ENCODE measurements around the gene DZIP1L. TPM values are rescaled to one million over a fixed set of nuclear protein-coding genes. Genes with fewer than 3 reads are reported as not detected.

The DZIP1L gene
- total and polyA plus RNA-seq, 9 of the 15 experiments (the other 6 are each of a cell fraction or from before 2014, with no cell fraction given): 0.03 to 1.5 (median 0.48) TPM; not detected in 1

GRCh38 chr3:138112362-138112761 is 3.0 kb downstream of the DZIP1L start:
- H3K4me3 ChIP-seq: no peak overlapping the region
- no peak for FAIRE-seq
- ATAC-seq: no peak
- intact Hi-C loops (cut with micrococcal nuclease): no loop called here
- no peak overlapping the region for H3K4me2 ChIP-seq (ENCODE audit: insufficient read depth, low read length)
- DNase-seq (ENCODE audit: extremely low read depth in 1 of 4, low spot score in 3 of 4): no peak
- 3% methylated on average over 8 of the region's 8 CpGs for WGBS (ENCODE audit: insufficient coverage, low coverage, missing lambda C conversion rate)
- peaks cover 5 to 14% of the 10 kb centered on the region in 2 experiments; a peak in 4 of 5 replicates for H3K4me1 ChIP-seq (replicated peaks in 1 of 2; ENCODE audit: control insufficient read depth in 2 of 2, insufficient read depth in 2 of 2, low read length in 2 of 2)
- H3K27ac ChIP-seq (ENCODE audit: extremely low read depth, low read depth, low read length): no peak overlapping the region
- BruUV-seq (replicated peaks): no TSS peak
- H3K27me3 ChIP-seq (ENCODE audit: control insufficient read depth in 2 of 2, insufficient read depth in 2 of 2, low read length in 2 of 2): no peaks in the 10 kb centered on the region; a peak in 1 of 5 replicates
- H3K36me3 ChIP-seq (ENCODE audit: control insufficient read depth, insufficient read depth, low read length): no peaks in the 10 kb centered on the region
- no peaks in the 10 kb centered on the region for H3K79me2 ChIP-seq (ENCODE audit: control insufficient read depth, insufficient read depth, low read length)
- peaks cover 2% of the 10 kb centered on the region for H3K9me1 ChIP-seq (ENCODE audit: control insufficient read depth, insufficient read depth, low read length)
- CTCF ChIA-PET (ENCODE audit: low intra/inter-chr PET ratio): no interaction called here
- H4K20me1 ChIP-seq (replicated peaks; ENCODE audit: control insufficient read depth, insufficient read depth, low read length): no peaks in the 10 kb centered on the region
- in situ Hi-C loops (cut with MboI): no loop called here
- H3K9ac ChIP-seq (ENCODE audit: insufficient read depth in 1 of 2, low read depth in 2 of 2, low read length in 2 of 2): no peak overlapping the region
- no peaks in the 10 kb centered on the region for H3K9me3 ChIP-seq (replicated peaks; ENCODE audit: control insufficient read depth, insufficient read depth, low read depth, low read length)
- TF ChIP-seq FOXP4 (CRISPR knock-in tag; IDR thresholded peaks at IDR 0.05; ENCODE audit: borderline replicate concordance): no peak
- TF ChIP-seq ZNF584 (CRISPR knock-in tag; IDR thresholded peaks at IDR 0.05; ENCODE audit: low read depth): no peak
- TF ChIP-seq RNF219 (CRISPR knock-in tag; IDR thresholded peaks at IDR 0.05): no peak
- no peak for TF ChIP-seq ZNF609 (CRISPR knock-in tag; IDR thresholded peaks at IDR 0.05; ENCODE audit: borderline replicate concordance)
- POLR2A ChIA-PET: no interaction called here
- no peak overlapping the region for H2AFZ ChIP-seq (ENCODE audit: low read depth, low read length)

Measured in K562 (cell line).